PFSK-1 (cell line): ENCODE data around the gene AXDND1.

ENCODE experiments used
- POLR2AphosphoS5 ChIP-seq: IDR thresholded peaks from 2 replicates; pipeline ENCODE4 v1.6.1; 2012; ENCODE audit warnings: low read depth, mild to moderate bottlenecking, control low read depth, low read length, moderate library complexity
- TF ChIP-seq, protein P1 (sequence below), 2 experiments: IDR thresholded peaks; 2 replicates each; pipeline versions ENCODE4 v1.6.1 to v1.8.0; 2011 to 2012; ENCODE audit warnings: low read depth in 2 of 2, low read length in 2 of 2, control low read depth in 1 of 2, inconsistent platforms in 1 of 2, mild to moderate bottlenecking in 1 of 2, moderate library complexity in 1 of 2; ENCODE audit not compliant: insufficient read depth in 1 of 2

DNA sequence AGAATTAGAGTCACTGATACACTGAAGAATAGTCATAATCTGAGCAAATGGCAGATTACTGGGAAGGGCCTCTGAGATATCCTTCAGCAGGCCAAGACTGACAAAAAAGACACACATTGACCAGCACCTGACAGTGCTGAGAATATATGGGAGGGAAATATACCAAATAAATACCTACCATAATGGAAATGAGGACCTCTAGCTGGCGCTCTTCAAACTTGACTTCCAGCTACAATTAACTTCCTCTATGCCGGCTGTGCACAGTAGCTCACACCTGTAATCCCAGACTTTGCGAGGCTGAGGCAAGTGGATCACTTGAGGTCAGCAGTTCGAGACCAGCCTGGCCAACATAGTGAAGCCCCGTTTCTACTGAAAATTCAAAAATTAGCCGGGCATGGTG is 140.4 kb downstream of the AXDND1 start:
- no peak for TF ChIP-seq POLR2AphosphoS5
- TF ChIP-seq, protein P1, sequence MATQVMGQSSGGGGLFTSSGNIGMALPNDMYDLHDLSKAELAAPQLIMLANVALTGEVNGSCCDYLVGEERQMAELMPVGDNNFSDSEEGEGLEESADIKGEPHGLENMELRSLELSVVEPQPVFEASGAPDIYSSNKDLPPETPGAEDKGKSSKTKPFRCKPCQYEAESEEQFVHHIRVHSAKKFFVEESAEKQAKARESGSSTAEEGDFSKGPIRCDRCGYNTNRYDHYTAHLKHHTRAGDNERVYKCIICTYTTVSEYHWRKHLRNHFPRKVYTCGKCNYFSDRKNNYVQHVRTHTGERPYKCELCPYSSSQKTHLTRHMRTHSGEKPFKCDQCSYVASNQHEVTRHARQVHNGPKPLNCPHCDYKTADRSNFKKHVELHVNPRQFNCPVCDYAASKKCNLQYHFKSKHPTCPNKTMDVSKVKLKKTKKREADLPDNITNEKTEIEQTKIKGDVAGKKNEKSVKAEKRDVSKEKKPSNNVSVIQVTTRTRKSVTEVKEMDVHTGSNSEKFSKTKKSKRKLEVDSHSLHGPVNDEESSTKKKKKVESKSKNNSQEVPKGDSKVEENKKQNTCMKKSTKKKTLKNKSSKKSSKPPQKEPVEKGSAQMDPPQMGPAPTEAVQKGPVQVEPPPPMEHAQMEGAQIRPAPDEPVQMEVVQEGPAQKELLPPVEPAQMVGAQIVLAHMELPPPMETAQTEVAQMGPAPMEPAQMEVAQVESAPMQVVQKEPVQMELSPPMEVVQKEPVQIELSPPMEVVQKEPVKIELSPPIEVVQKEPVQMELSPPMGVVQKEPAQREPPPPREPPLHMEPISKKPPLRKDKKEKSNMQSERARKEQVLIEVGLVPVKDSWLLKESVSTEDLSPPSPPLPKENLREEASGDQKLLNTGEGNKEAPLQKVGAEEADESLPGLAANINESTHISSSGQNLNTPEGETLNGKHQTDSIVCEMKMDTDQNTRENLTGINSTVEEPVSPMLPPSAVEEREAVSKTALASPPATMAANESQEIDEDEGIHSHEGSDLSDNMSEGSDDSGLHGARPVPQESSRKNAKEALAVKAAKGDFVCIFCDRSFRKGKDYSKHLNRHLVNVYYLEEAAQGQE (IDR thresholded peaks at IDR 0.05; ENCODE audit: insufficient read depth in 1 of 2, low read depth in 2 of 2, low read length in 2 of 2), result no peak
